Stimulated activated CD4-positive, alpha-beta T cell treated with anti-CD3 and anti-CD28 coated beads, Interleukin-1b, Interleukin-23, amount 100 ng/mL, for 24 hours (primary cell): Measurements from ENCODE around the gene MSL2.
"Not testable (repeated sequence)": the region's sequence is repeated elsewhere in the genome, so short reads cannot be mapped to it uniquely, and the experiment has no call there.

Experiments
- DNase-seq, 4 experiments: peaks; one replicate each; pipeline ENCODE4 v3.0.0-alpha.2; 2020; ENCODE audit warnings: low read depth in 4 of 4, low spot score in 1 of 4

Gene MSL2

GRCh38 chr3:136146981-136147729 is 49.0 kb downstream of the MSL2 start:
- DNase-seq: no peak

GRCh38 chr3:136144397-136144796 is 51.7 kb downstream of the MSL2 start:
- DNase-seq: not testable (repeated sequence)

DNA sequence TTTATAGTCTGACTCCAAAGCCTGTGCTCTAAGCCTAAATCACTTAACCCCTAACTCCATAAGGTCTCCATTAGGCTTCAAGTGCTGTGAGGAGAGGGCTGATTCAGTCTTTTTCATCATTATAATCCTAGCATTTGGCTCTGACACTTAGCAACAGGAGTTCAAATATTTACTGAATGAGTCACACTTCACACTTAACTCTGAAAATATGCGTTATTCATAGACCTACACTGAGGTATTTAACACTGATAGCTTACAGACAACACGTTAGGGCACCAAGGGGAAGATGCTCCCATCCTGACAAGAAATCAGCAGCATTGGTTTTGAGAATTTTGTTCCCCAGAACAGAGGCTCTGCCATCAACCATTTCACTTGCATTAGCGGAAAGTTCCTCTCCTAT is 53.5 kb downstream of the MSL2 start:
- DNase-seq: no peak

GRCh38 chr3:136141891-136142290 is 54.2 kb downstream of the MSL2 start:
- DNase-seq: no peak

DNA sequence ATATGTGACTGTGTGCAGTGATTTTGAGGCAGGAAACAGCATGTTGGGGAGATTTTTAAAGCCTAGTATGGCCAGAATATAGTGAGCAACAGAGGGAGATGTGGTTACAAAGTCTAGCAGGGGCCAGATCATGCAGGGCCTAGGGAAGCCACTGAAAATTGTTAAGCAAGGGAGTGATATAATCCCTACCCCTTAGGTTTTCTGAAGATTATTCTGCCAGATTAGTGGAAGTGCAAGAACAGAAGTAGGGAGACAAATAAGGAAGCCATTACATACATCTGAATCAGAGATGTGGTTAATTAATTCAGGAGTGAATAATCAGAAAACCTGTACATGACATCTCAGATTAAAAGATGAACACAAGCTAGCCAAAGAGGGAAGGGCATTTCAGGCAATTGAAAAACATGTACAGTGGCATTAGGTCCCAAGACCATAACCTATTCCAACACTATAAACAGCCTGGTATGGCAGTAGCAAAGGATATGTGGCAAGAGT is 54.8 kb downstream of the MSL2 start:
- DNase-seq: no peak

GRCh38 chr3:136136454-136136853 is 59.7 kb downstream of the MSL2 start:
- DNase-seq: no peak

- DNase-seq: no peak
Measured at GRCh38 chr3:136135039-136135802, 60.9 kb downstream of the MSL2 start.

DNA sequence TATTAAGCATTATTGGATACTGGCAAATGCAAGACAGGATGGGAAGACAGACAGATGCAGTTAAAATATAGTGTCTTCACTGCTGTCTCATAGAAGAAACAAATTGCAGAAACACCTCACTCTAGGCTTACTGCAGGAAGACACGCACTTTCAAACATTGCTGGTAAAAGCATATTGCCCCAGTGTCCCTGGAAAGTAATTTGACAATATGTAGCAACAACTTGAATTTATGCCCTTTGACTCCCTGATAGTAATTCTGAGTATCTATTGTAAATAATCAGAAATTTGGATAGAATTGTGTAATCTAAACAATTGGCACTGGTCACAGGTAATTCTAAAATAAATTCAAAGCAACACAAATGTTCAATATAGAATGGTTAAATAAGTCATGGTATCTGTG is 62.0 kb downstream of the MSL2 start:
- no peak for DNase-seq

DNA sequence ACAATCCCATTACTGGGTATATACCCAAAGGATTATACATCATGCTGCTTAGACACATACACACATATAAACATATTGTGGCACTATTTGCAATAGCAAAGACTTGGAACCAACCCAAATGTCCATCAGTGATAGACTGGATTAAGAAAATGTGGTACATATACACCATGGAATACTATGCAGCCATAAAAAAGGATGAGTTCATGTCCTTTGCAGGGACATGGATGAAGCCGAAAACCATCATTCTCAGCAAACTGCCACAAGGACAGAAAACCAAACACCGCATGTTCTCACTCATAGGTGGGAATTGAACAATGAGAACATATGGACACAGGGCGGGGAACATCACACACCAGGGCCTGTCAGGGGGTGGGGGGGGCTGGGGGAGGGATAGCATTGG is 64.5 kb downstream of the MSL2 start:
- not testable (repeated sequence) for DNase-seq

GRCh38 chr3:136122006-136122405 is 74.1 kb downstream of the MSL2 start:
- DNase-seq: no peak

DNA sequence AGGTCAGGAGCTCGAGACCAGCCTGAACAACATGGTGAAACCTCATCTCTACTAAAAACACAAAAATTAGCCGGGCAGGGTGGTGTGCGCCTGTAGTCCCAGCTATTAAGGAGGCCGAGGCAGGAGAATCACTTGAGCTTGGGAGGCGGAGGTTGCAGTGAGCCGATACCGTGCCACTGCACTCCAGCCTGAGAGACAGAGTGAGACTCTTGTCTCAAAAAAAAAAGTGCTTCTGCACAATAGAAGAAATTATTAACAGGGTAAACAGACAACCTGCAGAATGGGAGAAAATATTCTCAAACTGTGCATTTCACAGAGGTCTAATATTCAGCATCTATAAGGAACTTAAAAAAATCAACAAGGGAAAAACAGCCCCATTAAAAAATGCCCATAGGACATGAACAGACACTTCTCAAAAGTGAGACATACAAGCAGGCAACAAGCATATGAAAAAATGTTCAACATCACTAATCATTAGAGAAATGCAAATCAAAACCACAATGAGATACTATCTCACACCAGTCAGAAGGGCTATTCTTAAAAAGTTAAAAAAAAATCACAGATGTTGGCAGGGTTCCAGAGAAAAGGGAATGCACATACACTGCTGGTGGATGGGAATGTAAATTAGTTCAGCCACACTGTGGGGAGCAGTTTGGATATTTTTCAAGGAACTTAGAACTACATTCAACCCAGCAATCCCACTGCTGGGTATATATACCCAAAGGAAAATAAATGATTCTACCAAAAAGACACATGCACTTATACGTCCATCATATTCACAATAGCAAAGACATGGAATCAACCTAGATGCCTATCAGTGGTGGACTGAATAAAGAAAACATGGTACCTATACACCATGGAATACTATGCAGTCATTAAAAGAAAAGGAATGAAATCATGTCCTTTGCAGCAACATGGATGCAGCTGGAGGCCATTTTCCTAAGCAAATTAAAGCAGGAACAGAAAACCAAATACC is 75.5 kb downstream of the MSL2 start:
- DNase-seq: no peak

GRCh38 chr3:136119783-136120182 is 76.4 kb downstream of the MSL2 start:
- DNase-seq: not testable (repeated sequence)

DNA sequence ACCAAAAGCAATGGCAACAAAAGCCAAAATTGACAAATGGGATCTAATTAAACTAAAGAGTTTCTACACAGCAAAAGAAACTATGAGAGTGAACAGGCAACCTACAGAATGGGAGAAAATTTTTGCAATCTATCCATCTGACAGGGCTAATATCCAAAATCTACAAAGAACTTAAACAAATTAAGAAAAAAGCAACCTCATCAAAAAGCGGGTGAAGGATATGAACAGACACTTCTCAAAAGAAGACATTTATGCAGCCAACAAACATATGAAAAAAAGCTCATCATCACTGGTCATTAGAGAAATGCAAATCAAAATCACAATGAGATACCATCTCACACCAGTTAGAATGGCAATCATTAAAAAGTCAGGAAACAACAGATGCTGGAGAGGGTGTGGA is 76.8 kb downstream of the MSL2 start:
- not testable (repeated sequence) for DNase-seq

GRCh38 chr3:136114421-136114820 is 81.7 kb downstream of the MSL2 start:
- DNase-seq: no peak

DNA sequence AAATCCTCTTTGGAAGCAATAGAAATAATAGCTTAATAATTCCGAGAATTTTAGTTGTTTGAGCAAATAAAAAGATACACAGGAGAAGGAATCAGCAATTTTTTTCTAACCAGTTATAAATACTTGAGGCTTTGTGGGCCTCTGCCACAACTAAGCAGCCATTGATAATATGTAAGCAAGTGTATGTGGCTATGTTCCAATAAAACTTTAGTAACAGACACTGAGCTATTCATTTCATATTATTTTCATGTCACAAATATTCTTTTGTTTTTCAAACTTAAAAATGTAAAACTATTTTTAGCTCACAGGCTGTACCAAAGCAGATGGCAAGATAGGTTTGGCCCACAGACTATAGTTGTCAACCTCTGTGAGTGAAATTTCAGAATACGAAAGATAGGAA is 85.7 kb downstream of the MSL2 start:
- no peak for DNase-seq

- DNase-seq: no peak
Measured at GRCh38 chr3:136109499-136109898, 86.6 kb downstream of the MSL2 start.

GRCh38 chr3:136106101-136106500 is 90.0 kb downstream of the MSL2 start:
- no peak for DNase-seq

GRCh38 chr3:136105044-136105443 is 91.1 kb downstream of the MSL2 start:
- no peak for DNase-seq
